NCI-H1436 (cell line): ENCODE data around the gene BTF3L4.
A peak's percentile ranks its signal among the peaks of the same experiment; 100 is the strongest.
"Not testable (repeated sequence)": the region's sequence is repeated elsewhere in the genome, so short reads cannot be mapped to it uniquely, and the experiment has no call there.

Experiments used
- DNase-seq: peaks from one replicate; lab custom pipeline; 2025; lab: John Stamatoyannopoulos, UW

The BTF3L4 gene

GRCh38 chr1:52055066-52055865 is 829 bp upstream of the BTF3L4 start, which contains the start of gene TXNDC12:
TXNDC12 (minus strand) TSS chr1:52055191; CDS start chr1:52055096, 95 bp downstream.
- peak; percentile 80 for DNase-seq

- DNase-seq: no peak
Measured at GRCh38 chr1:52055866-52056162, 281 bp upstream of the BTF3L4 start.

GRCh38 chr1:52056937-52057231 is 789 bp downstream of the BTF3L4 start:
- DNase-seq: no peak

- DNase-seq: no peak
Measured at GRCh38 chr1:52057255-52057654, 1.2 kb downstream of the BTF3L4 start.

- DNase-seq: no peak
Measured at GRCh38 chr1:52057876-52058415, 1.9 kb downstream of the BTF3L4 start.

GRCh38 chr1:52059321-52059720 is 3.2 kb downstream of the BTF3L4 start:
- no peak for DNase-seq

- DNase-seq: no peak
Measured at GRCh38 chr1:52059888-52060287, 3.8 kb downstream of the BTF3L4 start.

- DNase-seq: no peak
Measured at GRCh38 chr1:52060822-52061221, 4.7 kb downstream of the BTF3L4 start.

- DNase-seq: no peak
Measured at GRCh38 chr1:52063192-52063591, 7.1 kb downstream of the BTF3L4 start.

GRCh38 chr1:52070704-52071103 is 14.6 kb downstream of the BTF3L4 start:
- DNase-seq: no peak

GRCh38 chr1:52072291-52072690 is 16.2 kb downstream of the BTF3L4 start:
- no peak for DNase-seq

GRCh38 chr1:52077277-52077676 is 21.2 kb downstream of the BTF3L4 start:
- DNase-seq: not testable (repeated sequence)

GRCh38 chr1:52080014-52080415 is 23.9 kb downstream of the BTF3L4 start:
- DNase-seq: no peak

- DNase-seq: not testable (repeated sequence)
Measured at GRCh38 chr1:52087892-52088291, 31.8 kb downstream of the BTF3L4 start.

GRCh38 chr1:52094300-52094699 is 38.2 kb downstream of the BTF3L4 start:
- not testable (repeated sequence) for DNase-seq

GRCh38 chr1:52096216-52096615 is 40.1 kb downstream of the BTF3L4 start:
- no peak for DNase-seq

GRCh38 chr1:52098139-52098871 is 42.2 kb downstream of the BTF3L4 start:
- DNase-seq: no peak

GRCh38 chr1:52102336-52103013 is 46.4 kb downstream of the BTF3L4 start:
- DNase-seq: no peak

- DNase-seq: no peak
Measured at GRCh38 chr1:52111492-52111891, 55.4 kb downstream of the BTF3L4 start.

- no peak for DNase-seq
Measured at GRCh38 chr1:52112489-52112888, 56.4 kb downstream of the BTF3L4 start.

- no peak for DNase-seq
Measured at GRCh38 chr1:52119301-52120079, 63.4 kb downstream of the BTF3L4 start.

GRCh38 chr1:52122384-52122783 is 66.3 kb downstream of the BTF3L4 start:
- no peak for DNase-seq
